Measurements from ENCODE around the gene CTAG2.
"Not testable (repeated sequence)": the region's sequence is repeated elsewhere in the genome, so short reads cannot be mapped to it uniquely, and the experiment has no call there.

CTAG2 gene

DNA sequence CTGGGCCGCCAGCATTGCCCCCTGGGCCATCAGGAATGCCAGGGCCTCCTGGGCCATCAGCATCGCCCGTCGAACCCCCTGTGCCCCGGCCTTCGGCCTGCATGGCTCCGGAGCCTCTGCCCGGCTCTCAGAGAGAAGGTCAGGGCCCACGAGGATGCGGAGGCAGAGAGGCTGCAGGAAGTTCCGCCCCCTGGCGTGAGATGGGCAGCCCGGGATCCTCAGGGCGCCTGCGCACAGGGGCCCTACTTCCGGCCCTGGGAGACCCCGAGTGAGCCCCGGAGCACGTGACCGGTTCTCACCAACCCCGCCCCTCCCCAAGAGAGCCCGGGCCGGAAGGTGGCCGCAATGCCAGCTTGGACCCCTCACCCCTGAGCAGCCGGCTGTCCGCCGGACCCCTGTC, at the start of gene CTAG2:
Gene CTAG2, minus strand, starts transcription at position 167 of the 400 bp plus-strand sequence. Its CDS starts 64 bp downstream, at position 103.
- not testable (repeated sequence) for DNase-seq (ENCODE audit: low spot score); FAIRE-seq

DNA sequence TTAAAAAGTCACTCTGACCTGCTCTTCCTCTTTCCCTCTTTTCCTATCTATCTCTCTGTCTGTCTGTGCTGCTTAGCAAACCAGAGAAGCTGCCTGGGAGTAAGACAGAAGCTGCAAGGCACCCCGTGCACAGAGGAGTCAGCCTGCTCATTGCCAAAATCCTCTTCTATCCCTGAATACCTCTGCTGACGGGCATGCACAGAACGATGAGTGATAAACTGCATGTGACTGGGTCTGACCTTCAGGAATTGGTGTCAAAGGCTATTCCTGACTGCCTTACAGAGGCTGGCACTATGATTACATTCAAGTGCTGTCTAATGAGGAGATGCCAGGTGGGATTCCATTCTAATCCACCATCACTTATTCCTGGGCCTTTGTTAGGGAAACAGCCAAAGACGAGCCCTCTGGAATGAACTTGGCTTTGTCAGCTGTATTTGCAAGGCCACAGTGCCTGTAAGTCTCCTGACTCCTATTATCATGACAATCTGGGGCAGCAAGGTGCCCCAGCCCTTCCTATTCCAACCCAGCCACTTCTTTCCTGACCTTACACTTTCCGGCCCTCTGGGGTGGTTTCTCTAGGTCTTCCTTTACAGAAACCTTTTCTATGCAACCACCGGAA, 45.4 kb upstream of the CTAG2 start:
- FAIRE-seq (no peak), DNase-seq (ENCODE audit: low spot score) (no peak)

DNA sequence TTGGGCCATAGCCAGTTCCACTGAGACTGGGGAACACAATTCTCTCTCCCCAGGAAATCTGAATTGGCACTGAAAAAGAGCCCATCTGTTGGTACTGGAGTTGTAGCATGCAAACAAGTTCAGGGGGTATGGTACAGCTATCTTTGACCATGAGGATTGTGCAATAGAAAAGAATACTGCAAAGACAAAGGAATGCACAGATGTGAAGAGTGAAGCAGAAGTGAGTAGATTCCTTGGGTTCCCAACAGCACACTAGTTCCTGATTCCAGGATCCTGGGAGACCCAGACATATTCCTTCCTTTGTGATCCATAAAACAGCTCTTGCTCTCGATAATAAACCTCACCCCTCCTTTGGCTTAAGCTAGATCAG, 43.3 kb upstream of the CTAG2 start:
- DNase-seq (ENCODE audit: low spot score) (no peak), FAIRE-seq (no peak)

DNA sequence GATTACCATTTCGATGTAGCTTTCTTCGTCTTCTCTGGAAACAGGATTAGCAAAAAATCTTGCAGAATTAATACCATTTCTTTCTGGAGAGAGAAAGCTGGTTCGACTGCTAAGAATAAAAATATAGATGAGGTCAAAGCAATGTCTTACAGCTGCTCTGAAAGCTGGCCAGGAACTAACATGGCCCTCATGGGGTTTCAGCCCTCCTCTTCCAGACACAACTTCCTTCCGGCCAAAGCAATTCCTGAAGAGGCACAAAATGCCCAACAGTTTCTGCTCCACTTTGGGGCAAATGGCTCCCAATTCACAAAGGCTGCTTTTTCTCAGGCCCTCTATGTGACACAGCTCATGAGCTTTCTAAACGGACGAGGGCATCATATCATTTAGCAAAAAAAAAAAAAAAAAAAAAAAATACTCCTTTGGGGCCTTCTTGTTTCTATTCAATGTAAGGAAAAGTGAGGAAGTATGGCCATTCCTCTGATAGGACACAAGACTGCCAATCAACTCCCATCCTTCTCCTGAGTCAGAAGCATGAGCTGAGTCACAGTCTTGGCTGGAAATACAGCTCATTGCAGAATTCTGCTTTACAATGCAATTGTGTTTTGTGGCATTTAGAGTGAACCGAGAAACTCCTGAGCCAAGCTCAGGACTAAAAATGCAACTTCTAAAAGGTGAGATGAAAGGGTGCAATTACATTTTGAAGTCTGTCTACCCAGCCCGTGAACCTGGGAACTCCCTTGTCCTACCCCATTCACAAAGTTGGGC, 42.7 kb upstream of the CTAG2 start:
- no peak for FAIRE-seq
- DNase-seq (ENCODE audit: low spot score) = peak; percentile 7

DNA sequence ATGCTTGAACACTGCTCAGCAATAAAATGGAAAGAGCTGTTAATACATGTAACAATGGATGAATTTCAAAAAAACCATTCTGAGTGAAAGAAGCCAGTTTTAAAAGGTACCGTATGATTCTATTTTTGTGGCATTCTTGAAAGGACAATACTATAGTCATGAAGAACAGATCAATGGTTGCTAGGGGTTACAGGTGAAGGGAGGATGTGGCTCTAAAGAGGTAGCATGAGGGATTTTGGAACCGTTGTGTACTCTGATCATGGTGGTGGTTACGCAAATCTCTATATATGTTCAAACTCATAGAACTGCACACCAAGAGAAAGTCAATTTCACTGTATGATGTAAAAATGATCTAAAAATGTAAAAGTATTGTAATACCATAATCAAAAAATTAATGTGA, 40.0 kb upstream of the CTAG2 start:
- FAIRE-seq = no peak
- no peak for DNase-seq (ENCODE audit: low spot score)

DNA sequence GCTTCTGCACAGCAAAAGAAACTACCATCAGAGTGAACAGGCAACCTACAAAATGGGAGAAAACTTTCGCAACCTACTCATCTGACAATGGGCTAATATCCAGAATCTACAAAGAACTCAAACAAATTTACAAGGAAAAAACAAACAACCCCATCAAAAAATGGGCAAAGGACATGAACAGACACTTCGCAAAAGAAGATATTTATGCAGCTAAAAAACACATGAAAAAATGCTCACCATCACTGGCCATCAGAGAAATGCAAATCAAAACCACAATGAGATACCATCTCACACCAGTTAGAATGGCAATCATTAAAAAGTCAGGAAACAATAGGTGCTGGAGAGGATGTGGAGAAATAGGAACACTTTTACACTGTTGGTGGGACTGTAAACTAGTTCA, 37.1 kb upstream of the CTAG2 start:
- DNase-seq (ENCODE audit: low spot score); FAIRE-seq: not testable (repeated sequence)

DNA sequence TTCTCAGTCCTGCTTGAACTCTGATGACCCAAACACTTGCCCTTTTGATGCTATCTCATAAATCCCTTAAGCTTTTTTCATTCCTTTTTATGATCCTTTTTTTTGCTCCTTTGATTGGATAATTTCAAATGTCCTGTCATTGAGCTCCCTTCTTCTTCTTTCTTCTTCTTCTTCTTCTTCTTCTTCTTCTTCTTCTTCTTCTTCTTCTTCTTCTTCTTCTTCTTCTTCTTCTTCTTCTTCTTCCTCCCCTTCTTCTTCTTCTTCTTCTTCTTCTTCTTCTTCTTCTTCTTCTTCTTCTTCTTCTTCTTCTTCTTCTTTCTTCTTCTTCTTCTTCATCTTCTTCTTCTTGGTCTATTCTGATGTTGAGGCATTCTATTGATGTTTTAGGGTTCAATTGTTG, 18.7 kb upstream of the CTAG2 start:
- not testable (repeated sequence) for FAIRE-seq; DNase-seq (ENCODE audit: low spot score)

DNA sequence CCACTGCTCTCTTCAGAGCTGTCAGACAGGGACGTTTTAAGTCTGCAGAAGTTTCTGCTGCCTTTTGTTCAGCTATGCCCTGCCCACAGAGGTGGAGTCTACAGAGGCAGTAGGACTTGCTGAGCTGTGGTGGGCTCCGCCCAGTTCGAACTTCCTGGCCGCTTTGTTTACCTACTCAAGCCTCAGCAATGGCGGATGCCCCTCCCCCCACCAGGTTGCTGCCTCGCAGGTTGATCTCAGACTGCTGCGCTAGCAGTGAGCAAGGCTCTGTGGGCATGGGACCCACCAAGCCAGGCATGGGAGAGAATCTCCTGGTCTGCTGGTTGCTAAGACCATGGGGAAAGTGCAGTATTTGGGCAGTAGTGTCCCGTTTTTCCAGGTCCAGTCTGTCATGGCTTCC, 17.5 kb upstream of the CTAG2 start:
- FAIRE-seq; DNase-seq (ENCODE audit: low spot score): not testable (repeated sequence)

DNA sequence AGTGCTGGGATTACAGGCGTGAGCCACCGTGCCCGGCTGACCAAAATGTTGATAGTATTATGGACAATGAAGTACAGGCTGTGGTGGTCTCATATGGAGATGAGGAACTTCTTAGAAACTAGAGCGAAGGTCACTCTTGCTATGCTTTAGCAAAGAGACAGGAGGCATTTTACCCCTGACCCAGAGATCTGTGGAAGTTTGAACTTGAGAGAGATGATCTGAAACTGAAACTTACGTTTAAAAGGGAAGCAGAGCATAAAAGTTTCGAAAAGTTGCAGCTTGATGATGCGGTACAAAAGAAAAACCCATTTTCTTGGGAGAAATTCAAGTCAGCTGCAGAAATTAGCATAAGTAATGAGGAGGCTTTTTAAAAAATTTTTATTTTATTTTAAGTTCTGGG, 8.5 kb upstream of the CTAG2 start:
- DNase-seq (ENCODE audit: low spot score) (no peak), FAIRE-seq (no peak)

DNA sequence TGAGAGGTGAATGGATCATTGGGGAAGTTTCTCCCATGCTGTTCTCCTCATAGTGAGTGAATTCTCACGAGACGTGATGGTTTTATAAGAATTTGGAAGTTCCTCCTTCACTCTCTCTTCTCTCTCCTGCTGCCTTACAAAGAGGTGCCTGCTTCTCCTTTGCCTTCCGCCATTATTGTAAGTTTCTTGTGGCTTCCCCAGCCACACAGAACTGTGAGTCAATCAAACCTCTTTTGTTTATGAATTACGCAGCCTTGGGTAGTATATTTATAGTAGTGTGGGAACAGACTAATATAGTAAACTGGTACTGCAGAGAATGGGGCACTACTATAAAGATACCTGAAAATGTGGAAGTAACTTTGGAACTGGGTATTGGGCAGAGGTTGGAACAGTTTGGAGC, 7.8 kb upstream of the CTAG2 start:
- DNase-seq (ENCODE audit: low spot score) = no peak
- FAIRE-seq = no peak

DNA sequence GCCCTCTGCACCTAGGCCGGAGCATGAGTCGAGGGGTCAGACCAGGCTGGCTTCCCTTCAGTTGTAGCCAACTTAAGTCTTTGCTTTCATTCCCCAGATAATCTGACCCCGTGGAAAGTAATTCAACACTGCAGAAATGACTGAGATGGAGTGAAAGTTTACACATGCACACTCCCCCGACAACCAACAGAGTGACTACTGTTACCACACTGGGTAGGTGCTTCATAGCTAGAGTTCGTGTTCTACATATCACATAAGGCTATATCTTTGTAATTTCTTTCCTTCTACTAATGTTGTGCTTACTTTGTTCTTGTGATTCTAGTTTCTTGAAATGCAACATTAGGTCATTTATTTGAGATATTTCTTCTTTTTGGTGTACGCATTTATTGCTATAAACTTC, 7.2 kb upstream of the CTAG2 start:
- no peak for DNase-seq (ENCODE audit: low spot score)
- no peak for FAIRE-seq

DNA sequence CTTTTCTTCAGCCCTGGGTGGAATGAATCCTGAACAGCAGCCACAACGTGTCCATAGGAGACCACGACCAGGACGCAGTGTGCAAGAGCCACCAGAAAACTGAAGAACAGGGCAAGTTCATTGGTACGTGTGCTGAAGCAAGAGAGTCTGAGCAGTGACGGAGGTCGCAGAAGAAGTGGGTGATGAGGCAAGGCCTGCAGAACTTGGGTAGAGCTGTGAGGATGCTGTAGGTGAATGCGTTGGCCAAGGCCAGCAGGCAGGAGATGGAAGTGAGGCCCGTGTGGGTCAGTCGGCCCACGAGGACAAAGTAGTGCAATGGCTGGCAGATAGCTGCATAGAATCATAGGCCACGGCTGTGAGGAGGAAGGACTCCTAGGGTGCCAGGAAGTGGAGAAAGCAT, 5.6 kb upstream of the CTAG2 start:
- FAIRE-seq (no peak), DNase-seq (ENCODE audit: low spot score) (no peak)

DNA sequence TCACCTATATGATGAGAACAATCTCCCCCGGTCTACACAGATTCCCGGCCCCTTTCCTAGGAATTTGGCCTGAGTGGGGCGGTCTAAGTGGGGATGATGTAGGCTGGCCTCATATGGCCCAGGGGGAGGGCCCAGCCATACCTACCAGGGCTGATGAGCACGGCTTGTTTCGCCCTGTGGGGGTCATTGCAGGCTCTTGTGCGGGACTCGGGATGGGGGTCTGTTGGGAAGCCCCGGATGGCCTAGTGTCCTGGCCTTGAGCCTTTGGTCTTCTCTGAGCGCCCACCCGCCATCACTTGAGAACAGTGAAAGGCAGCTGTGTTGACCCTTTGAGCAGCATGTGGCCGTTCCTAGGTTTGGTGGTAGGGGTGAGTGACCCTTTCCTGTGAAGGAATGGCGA, 4.8 kb upstream of the CTAG2 start:
- no peak for FAIRE-seq

DNA sequence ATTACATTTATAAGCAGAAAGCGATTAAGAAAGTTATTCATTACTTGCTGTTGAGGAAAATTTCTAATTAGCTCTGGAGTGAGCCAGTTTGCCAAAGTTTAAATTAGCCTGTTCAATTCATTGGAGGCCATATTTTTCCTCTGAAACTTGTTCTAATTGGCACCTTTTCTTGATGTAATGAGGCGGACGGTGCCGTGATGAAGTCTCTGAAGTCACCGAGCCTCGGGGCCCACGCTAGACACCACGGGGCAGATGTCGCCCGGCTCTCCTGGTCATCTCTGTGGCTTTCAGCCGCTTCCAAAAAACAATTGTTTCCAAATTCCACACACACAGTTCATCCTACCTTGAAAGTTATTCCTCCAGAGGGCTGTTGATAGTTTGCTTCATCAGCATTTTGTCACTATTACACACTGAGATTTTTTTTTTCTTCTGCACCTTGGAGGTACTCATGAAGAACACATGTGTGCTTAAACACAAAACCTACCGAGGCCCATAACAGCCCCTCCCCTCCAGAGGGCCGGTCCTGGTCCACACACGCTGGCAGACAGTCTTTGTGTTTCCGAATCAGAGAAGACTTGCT, 3.9 kb upstream of the CTAG2 start:
- FAIRE-seq (no peak), DNase-seq (ENCODE audit: low spot score) (no peak)

More for the DNA sequence above, 4.8 kb upstream of the CTAG2 start:
- no peak for DNase-seq (ENCODE audit: low spot score)

DNA sequence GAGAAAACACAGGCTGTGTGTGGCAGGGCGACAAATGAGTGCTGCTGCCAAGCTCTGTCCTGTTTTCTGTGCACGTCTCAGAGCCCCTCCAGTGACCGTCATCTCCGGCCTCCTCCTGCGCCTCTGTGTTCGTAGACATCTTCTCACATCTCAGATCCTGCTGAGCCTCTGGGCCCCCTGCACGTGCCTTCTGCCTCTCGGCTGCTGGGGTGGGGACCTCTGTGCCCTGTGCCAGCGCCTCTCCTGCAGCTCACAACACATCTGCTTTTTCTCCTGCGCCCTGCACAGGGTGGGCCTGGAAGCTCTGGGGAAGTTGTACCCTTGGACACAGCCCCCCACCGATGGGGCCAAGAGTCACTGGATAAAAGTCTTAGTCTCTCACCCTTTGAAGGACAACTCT, 2.4 kb upstream of the CTAG2 start:
- FAIRE-seq (no peak), DNase-seq (ENCODE audit: low spot score) (no peak)

DNA sequence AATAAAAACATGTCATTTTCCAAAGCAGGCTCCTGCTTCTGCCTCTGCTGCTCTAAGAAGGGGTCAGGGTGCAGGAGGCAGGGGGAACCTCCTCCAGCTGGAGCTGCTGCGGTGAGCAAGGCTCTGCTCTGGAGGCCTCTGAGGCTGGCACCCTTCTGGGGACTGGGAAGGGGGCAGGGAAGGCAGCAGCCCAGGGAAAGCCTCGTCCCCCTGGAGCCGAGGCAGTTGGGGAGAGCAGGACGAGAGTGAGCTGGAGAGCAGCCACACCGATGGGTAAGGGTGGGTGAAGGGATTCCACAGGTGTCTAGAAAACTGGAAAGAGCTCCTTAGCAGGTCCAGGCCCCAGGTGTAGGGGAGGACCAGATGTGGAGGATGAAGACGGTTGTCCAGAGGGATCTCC, 2.0 kb upstream of the CTAG2 start:
- FAIRE-seq = no peak
- no peak for DNase-seq (ENCODE audit: low spot score)

DNA sequence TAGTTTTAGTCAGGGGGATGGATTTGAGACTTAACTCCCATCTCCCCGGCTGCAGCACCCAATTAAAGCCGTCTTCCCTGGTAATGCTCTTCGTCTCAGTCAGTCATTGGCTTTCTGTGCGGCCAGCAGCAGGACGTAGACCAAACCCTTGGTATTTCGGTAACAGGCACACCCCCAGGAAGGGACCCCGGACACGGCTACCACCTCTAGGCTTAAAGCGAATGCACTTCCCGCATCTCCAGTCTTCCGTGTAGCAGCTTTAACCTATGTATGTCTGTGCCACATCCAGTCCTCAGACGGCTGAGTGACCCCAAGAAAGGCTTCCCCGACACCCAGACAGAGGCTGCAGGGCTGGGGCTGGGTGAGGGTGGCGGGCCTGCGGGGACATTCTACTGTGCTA, 1.5 kb upstream of the CTAG2 start:
- DNase-seq (ENCODE audit: low spot score) = no peak
- no peak for FAIRE-seq

DNA sequence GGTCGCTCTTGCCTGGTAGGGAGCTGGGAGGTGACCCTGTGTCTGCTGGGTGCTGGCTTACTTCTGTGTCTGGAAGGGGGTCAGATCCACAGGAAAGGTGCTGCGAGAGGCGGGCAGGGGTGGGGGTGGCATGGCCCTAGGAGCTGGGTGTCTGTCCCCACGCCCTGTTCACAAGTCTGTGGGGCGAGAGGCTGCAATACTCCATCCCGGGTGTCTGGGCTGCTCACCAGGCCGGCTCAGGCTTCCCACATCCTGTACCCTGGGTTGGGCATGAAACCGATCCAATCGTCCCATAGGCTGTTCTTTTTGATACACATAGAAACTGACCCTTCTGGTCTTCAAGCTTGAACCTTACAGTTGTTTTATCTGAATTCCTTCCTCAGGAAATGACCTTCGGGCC, 993 bp upstream of the CTAG2 start:
- DNase-seq (ENCODE audit: low spot score) (no peak), FAIRE-seq (no peak)

DNA sequence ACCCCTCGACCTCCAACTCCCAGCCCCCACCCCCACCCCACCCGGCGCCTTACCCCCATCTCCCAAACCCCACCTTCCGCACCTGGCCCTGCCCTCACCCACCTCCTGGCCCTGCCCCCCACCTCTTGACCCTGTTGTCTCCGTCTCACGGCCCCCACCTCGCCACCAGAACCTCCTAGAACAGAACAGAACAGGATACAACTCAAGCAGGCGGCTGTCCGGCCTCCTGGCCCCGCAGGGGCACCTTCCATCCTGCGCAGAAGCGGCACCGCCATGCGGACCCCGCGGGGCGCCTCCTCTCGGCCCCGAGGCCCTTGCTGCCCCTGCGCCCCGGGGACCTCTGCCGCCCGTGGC, 354 bp downstream of the CTAG2 start:
- FAIRE-seq (no peak), DNase-seq (ENCODE audit: low spot score) (no peak)

DNA sequence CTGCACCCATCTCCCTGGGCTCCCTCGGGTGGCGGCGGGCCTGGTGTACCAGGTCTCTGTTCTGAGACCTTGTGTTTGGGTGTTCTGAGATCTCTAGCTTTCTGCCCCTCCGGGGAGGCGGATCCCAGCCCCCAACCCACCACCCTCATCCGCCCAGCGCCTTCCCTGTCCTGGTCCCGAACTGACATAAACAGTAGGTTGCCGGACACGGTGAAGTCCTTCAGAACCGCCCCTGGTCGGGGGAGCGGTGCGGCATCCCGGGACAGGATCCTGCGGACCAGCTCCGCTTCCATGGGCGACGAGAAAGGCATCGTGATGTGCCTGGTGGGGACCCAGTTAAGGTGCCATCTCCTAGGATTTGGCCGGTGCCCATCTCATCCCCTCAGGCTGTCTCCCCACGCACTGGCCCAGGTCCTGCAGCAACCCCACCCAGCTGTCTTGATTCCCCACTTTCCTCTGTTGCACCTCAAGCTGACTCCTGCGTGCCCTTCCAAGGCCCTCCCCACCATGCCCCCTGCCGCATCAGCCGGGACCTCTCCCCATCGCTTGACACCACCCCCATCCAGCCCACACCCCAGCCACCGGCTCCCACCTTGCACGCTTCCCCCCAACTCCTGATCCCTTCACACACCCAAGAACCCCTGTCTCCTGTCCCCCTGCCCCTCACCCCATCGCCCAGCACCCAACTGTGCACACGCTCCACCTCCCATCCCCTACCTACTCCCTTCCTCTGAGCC, 900 bp downstream of the CTAG2 start:
- DNase-seq (ENCODE audit: low spot score) (no peak), FAIRE-seq (no peak)

DNA sequence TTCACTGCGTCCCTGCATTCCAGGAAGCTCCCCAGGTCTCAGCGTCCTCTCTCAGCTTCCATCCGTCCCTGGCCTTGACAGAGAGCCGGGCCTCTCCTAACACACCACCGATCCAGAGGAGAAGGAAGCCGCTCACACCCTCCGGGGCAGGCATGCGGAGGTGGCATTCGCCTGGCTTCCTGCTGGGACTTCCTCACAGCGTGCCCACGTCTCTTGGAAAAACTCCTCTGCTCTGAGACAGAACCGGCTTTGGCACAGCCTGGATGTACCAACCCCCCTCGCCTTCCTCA, 3.2 kb downstream of the CTAG2 start:
- no peak for DNase-seq (ENCODE audit: low spot score)
- no peak for FAIRE-seq

DNA sequence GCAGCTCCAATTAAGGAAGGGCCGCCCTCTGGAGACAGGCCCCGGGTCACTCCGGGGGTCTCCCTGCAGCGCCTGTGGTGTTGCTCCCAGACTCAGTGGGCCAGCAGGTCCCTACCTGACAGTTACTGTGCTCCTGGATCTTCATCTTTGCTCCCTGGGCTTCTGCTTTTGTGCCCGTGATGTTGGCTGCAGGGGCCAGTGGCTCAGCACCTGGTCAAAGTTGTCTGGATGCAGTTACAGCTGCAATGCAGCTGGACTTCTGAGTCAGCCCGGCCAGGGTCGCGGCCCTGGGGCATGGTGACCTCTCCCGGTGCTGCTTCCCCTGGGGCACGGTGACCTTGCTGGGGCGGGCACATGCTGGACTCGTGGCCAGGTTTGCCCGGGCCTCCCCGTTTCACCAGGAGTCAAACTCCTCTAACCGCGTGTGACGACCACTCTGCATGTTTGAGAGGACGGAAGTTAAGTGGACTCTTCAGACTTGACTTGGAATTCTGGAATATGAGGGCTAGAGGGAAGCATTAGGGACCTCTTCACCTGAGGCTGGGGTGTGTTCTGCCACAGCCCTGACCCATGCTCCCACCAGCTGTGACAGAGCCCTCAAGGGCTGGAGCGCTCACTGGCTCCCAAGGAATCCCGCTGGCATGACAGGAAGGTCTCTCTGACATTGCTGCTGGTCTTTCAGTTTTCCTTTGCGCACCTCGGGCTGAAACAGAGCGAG, 3.7 kb downstream of the CTAG2 start:
- DNase-seq (ENCODE audit: low spot score) (no peak), FAIRE-seq (no peak)
